Neuronal stem cell (in vitro differentiated cells): ENCODE data around the gene MAPT.

Experiments used
- DNase-seq: peaks from one replicate; pipeline ENCODE4 v3.0.0-alpha.2; 2013; ENCODE audit warnings: low spot score
- H2AFZ ChIP-seq: one replicate; pipeline ENCODE4 v1.6.1; 2013; ENCODE audit warnings: mild to moderate bottlenecking, low read length, inconsistent platforms
- H2AK5ac ChIP-seq: 2 replicates; pipeline ENCODE4 v1.6.1; 2013; ENCODE audit warnings: low read depth, mild to moderate bottlenecking, inconsistent platforms, low read length, moderate library complexity, mixed read lengths
- H2BK120ac ChIP-seq: 2 replicates; pipeline ENCODE4 v1.6.1; 2013; ENCODE audit warnings: low read depth, mild to moderate bottlenecking, inconsistent platforms, low read length, moderate library complexity, mixed read lengths
- H2BK12ac ChIP-seq: one replicate; pipeline ENCODE4 v1.6.1; 2013; ENCODE audit warnings: low read length, inconsistent platforms
- H2BK15ac ChIP-seq: 2 replicates; pipeline ENCODE4 v1.6.1; 2013; ENCODE audit warnings: mild to moderate bottlenecking, low read length, inconsistent platforms, mixed read lengths
- H2BK5ac ChIP-seq: one replicate; pipeline ENCODE4 v1.6.1; 2013; ENCODE audit warnings: inconsistent platforms, mild to moderate bottlenecking, low read length, moderate library complexity
- H3K14ac ChIP-seq: one replicate; pipeline ENCODE4 v1.6.1; 2013; ENCODE audit warnings: low read length, inconsistent platforms
- H3K18ac ChIP-seq: 2 replicates; pipeline ENCODE4 v1.6.1; 2013; ENCODE audit warnings: low read length, inconsistent platforms
- H3K23ac ChIP-seq: 2 replicates; pipeline ENCODE4 v1.6.1; 2013; ENCODE audit warnings: low read depth, mild to moderate bottlenecking, mixed read lengths, low read length, inconsistent platforms; ENCODE audit not compliant: poor library complexity
- H3K27ac ChIP-seq: replicated peaks from 3 replicates; pipeline ENCODE4 v1.5.1; 2013; ENCODE audit warnings: low read length, inconsistent platforms
- H3K27me3 ChIP-seq, 3 experiments: 2 replicates each; pipeline ENCODE4 v1.6.1; 2013; ENCODE audit warnings: low read length in 3 of 3, mild to moderate bottlenecking in 2 of 3, inconsistent platforms in 1 of 3, low read depth in 1 of 3, mixed read lengths in 1 of 3, moderate library complexity in 1 of 3; ENCODE audit not compliant: control insufficient read depth in 3 of 3, insufficient read depth in 3 of 3
- H3K36me3 ChIP-seq, 2 donors: replicated peaks in 1 of 2; 2 replicates each; pipeline ENCODE4 v1.6.1; 2013; ENCODE audit warnings: low read length in 2 of 2; ENCODE audit not compliant: control insufficient read depth in 2 of 2, insufficient read depth in 2 of 2
- H3K4ac ChIP-seq: 2 replicates; pipeline ENCODE4 v1.6.1; 2013; ENCODE audit warnings: inconsistent platforms, mild to moderate bottlenecking, low read length, moderate library complexity
- H3K4me1 ChIP-seq, 2 donors: 1 replicate in 1 of 2; 2 replicates in 1 of 2; pipeline ENCODE4 v1.6.1; 2013; ENCODE audit warnings: low read length in 2 of 2, low read depth in 1 of 2; ENCODE audit not compliant: control insufficient read depth in 2 of 2, insufficient read depth in 1 of 2
- H3K4me2 ChIP-seq: one replicate; pipeline ENCODE4 v1.6.1; 2013; ENCODE audit warnings: mild to moderate bottlenecking, low read length, inconsistent platforms; ENCODE audit not compliant: insufficient read depth, poor library complexity, severe bottlenecking
- H3K4me3 ChIP-seq, 2 donors: 2 replicates each; pipeline ENCODE4 v1.5.1; 2013; ENCODE audit warnings: low read length in 2 of 2, mild to moderate bottlenecking in 2 of 2, inconsistent platforms in 1 of 2, moderate library complexity in 1 of 2
- H3K79me1 ChIP-seq: one replicate; pipeline ENCODE4 v1.6.1; 2013; ENCODE audit warnings: low read depth, mild to moderate bottlenecking, inconsistent platforms, low read length, moderate library complexity
- H3K9ac ChIP-seq: one replicate; pipeline ENCODE4 v1.6.1; 2013; ENCODE audit warnings: mild to moderate bottlenecking, low read depth, low read length, inconsistent platforms; ENCODE audit not compliant: poor library complexity
- H3K9me3 ChIP-seq, 2 donors: replicated peaks in 1 of 2; 2 replicates each; pipeline versions ENCODE3 to v1.6.1; 2013; ENCODE audit warnings: low read length in 2 of 2, mild to moderate bottlenecking in 2 of 2, inconsistent platforms in 1 of 2, low read depth in 1 of 2, mixed read lengths in 1 of 2, moderate library complexity in 1 of 2; ENCODE audit not compliant: control insufficient read depth in 2 of 2, insufficient read depth in 1 of 2
- H4K8ac ChIP-seq: one replicate; pipeline ENCODE4 v1.6.1; 2013; ENCODE audit warnings: low read depth, mild to moderate bottlenecking, inconsistent platforms, low read length, moderate library complexity
- H4K91ac ChIP-seq: one replicate; pipeline ENCODE4 v1.6.1; 2013; ENCODE audit warnings: low read length, low read depth, mild to moderate bottlenecking, inconsistent platforms; ENCODE audit not compliant: poor library complexity
- WGBS, 2 donors: extraction: QIAGEN DNeasy Blood & Tissue Kit; methylation state at CpG; one replicate each; pipeline ENCODE4 v1.1.7; 2013; ENCODE audit warnings: missing lambda C conversion rate in 2 of 2, mixed read lengths in 1 of 2; ENCODE audit not compliant: insufficient read length in 2 of 2, insufficient replicate concordance in 1 of 2; ENCODE audit errors: extremely low coverage in 2 of 2; 5-methylcytosine and 5-hydroxymethylcytosine counted together

Gene MAPT

GRCh38 chr17:45871718-45872117 lies 22.6 kb upstream of the MAPT start:
- Histone ChIP-seq H4K91ac (no peak overlapping the region), H3K23ac (no peak overlapping the region), H2BK15ac (no peak overlapping the region), H3K79me1 (no peaks in the 10 kb centered on the region), H2BK5ac (no peak overlapping the region), H3K4me1 (peaks cover 3 to 7% of the 10 kb centered on the region in 2 donors), H3K14ac (no peak overlapping the region), H3K27ac (no peak overlapping the region), H2AFZ (no peak overlapping the region), H3K4me3 (no peak overlapping the region), H3K36me3 (no peaks in the 10 kb centered on the region), H3K4ac (no peak overlapping the region), H2AK5ac (no peak overlapping the region), H3K4me2 (no peak overlapping the region), H3K9me3 (no peaks in the 10 kb centered on the region), H3K27me3 (peaks cover 0 to 6% (median 0%) of the 10 kb centered on the region in 3 experiments), H2BK12ac (no peak overlapping the region), H3K9ac (no peak overlapping the region), H3K18ac (no peak overlapping the region), H2BK120ac (no peak overlapping the region), H4K8ac (no peak overlapping the region)
- no peak for DNase-seq
- WGBS, 2 donors = no CpG with 5 or more reads among the region's 5 CpGs

- Histone ChIP-seq H2BK120ac (no peak overlapping the region), H3K4ac (no peak overlapping the region), H3K4me3 (no peak overlapping the region), H3K4me2 (no peak overlapping the region), H3K18ac (peak overlapping the region; percentile 87), H3K23ac (no peak overlapping the region), H2BK15ac (no peak overlapping the region), H3K79me1 (no peaks in the 10 kb centered on the region), H3K9ac (peak overlapping the region; percentile 13), H2BK12ac (no peak overlapping the region), H3K36me3 (no peaks in the 10 kb centered on the region), H3K27ac (no peak overlapping the region), H4K8ac (no peak overlapping the region), H2AK5ac (no peak overlapping the region), H3K14ac (no peak overlapping the region), H2AFZ (peak overlapping the region; percentile 45), H2BK5ac (no peak overlapping the region), H3K27me3 (peaks cover 0 to 6% (median 0%) of the 10 kb centered on the region in 3 experiments), H4K91ac (no peak overlapping the region), H3K4me1 (peaks cover 3 to 7% of the 10 kb centered on the region in 2 donors), H3K9me3 (no peaks in the 10 kb centered on the region)
- no CpG with 5 or more reads among the region's 6 CpGs for WGBS, 2 donors
- DNase-seq = no peak
Observed at GRCh38 chr17:45873728-45874127, 20.6 kb upstream of the MAPT start.

- no peaks in the 10 kb centered on the region for H3K9me3 ChIP-seq
- no peak overlapping the region for H4K91ac ChIP-seq
- H3K36me3 ChIP-seq = no peaks in the 10 kb centered on the region
- no peak overlapping the region for H4K8ac ChIP-seq
- H2AFZ ChIP-seq = no peak overlapping the region
- no CpG with 5 or more reads among the region's 3 CpGs for WGBS, 2 donors
- no peak overlapping the region for H2BK12ac ChIP-seq
- H2BK5ac ChIP-seq = no peak overlapping the region
- no peak overlapping the region for H3K9ac ChIP-seq
- H2AK5ac ChIP-seq = no peak overlapping the region
- H3K4me1 ChIP-seq = peaks cover 3 to 7% of the 10 kb centered on the region in 2 donors
- no peak overlapping the region for H3K27ac ChIP-seq
- no peak overlapping the region for H3K18ac ChIP-seq
- no peak for DNase-seq
- no peak overlapping the region for H3K4ac ChIP-seq
- no peaks in the 10 kb centered on the region for H3K79me1 ChIP-seq
- H3K4me3 ChIP-seq = no peak overlapping the region
- no peak overlapping the region for H2BK120ac ChIP-seq
- H2BK15ac ChIP-seq = no peak overlapping the region
- no peak overlapping the region for H3K4me2 ChIP-seq
- no peak overlapping the region for H3K23ac ChIP-seq
- H3K14ac ChIP-seq = no peak overlapping the region
- peaks cover 0 to 6% (median 0%) of the 10 kb centered on the region in 3 experiments for H3K27me3 ChIP-seq
Observed at GRCh38 chr17:45874151-45874550, 20.2 kb upstream of the MAPT start.

GRCh38 chr17:45876539-45876938 lies 17.8 kb upstream of the MAPT start:
- H3K27ac ChIP-seq = no peak overlapping the region
- H3K4me2 ChIP-seq = no peak overlapping the region
- no peak overlapping the region for H3K18ac ChIP-seq
- H2BK5ac ChIP-seq = no peak overlapping the region
- no peak overlapping the region for H2AFZ ChIP-seq
- H4K91ac ChIP-seq = no peak overlapping the region
- H3K9me3 ChIP-seq = no peaks in the 10 kb centered on the region
- H3K23ac ChIP-seq = no peak overlapping the region
- H3K27me3 ChIP-seq = no peaks in the 10 kb centered on the region
- H3K4me1 ChIP-seq = peaks cover 0 to 3% of the 10 kb centered on the region in 2 donors
- no peak overlapping the region for H3K4me3 ChIP-seq
- no peak overlapping the region for H3K9ac ChIP-seq
- no peak overlapping the region for H2BK12ac ChIP-seq
- no CpG with 5 or more reads among the region's 3 CpGs for WGBS, 2 donors
- H3K14ac ChIP-seq = no peak overlapping the region
- no peak overlapping the region for H2AK5ac ChIP-seq
- DNase-seq = no peak
- H3K36me3 ChIP-seq = no peaks in the 10 kb centered on the region
- no peaks in the 10 kb centered on the region for H3K79me1 ChIP-seq
- no peak overlapping the region for H2BK120ac ChIP-seq
- H3K4ac ChIP-seq = no peak overlapping the region
- no peak overlapping the region for H2BK15ac ChIP-seq
- no peak overlapping the region for H4K8ac ChIP-seq
